Fibroblast of pulmonary artery (primary cell): ENCODE data around the gene CPNE5.

ENCODE experiments used
- DNase-seq: peaks from one replicate; pipeline ENCODE4 v3.0.0-alpha.2; 2010; ENCODE audit warnings: low read depth
- H3K4me3 ChIP-seq: replicated peaks from 2 replicates; pipeline ENCODE4 v1.5.1; 2011; ENCODE audit warnings: low read depth, mild to moderate bottlenecking, control low read depth, low read length, moderate library complexity
- TF ChIP-seq, protein P1 (sequence below): IDR thresholded peaks from 2 replicates; pipeline ENCODE4 v1.5.1; 2011; ENCODE audit warnings: mild to moderate bottlenecking, control low read depth, low read length, inconsistent platforms; ENCODE audit errors: missing control alignments

The CPNE5 gene

DNA sequence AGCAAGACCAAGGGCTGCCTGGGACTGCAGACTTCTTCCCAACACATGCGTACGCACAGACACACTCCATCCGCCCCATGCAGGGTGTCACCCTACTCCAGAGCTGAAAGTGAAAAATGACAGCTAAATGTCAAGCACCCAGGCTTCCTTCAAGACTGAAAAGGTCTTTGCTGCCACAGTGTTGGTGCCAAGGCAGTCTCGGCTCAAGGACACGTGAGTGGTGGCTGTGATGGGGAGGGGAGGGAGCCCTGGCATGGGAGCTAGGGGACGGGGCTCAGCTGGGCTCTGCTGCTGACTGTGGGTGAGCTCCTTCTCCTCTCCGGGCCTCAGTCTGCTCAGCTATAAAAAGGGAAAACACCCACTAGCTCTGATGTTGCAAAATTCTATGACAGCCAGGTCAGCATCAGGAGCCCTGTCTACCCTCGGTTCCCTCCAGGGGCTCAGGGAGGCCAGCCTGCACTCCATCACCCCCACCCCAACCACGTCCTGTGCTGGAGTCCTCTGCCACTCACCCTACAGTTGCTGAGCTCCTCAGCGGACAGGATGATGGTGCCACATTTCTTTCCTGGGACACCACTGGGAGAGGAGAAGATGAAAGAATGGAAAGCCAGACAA, 47.6 kb downstream of the CPNE5 start:
- TF ChIP-seq, protein P1, sequence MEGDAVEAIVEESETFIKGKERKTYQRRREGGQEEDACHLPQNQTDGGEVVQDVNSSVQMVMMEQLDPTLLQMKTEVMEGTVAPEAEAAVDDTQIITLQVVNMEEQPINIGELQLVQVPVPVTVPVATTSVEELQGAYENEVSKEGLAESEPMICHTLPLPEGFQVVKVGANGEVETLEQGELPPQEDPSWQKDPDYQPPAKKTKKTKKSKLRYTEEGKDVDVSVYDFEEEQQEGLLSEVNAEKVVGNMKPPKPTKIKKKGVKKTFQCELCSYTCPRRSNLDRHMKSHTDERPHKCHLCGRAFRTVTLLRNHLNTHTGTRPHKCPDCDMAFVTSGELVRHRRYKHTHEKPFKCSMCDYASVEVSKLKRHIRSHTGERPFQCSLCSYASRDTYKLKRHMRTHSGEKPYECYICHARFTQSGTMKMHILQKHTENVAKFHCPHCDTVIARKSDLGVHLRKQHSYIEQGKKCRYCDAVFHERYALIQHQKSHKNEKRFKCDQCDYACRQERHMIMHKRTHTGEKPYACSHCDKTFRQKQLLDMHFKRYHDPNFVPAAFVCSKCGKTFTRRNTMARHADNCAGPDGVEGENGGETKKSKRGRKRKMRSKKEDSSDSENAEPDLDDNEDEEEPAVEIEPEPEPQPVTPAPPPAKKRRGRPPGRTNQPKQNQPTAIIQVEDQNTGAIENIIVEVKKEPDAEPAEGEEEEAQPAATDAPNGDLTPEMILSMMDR: no peak

DNA sequence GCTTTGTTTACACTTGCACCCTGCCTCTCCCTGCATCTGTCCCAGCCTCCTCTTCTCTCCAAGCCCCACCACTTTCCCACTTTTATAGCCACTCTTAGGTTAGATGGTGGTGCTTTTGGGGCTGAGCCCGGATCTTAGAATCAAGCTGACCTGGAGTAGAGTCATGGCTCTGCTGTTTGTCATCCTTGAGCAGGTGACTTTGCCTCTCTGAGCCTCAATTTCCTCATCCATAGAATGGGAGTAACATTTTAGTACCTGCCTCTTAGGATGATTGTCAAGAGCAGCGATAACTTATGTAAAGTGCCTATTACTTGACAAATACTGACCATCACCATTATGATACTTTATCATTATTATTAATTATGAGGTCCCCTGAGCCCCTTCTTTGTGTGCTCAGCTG, 48.2 kb downstream of the CPNE5 start:
- no peak for DNase-seq
- no peak overlapping the region for H3K4me3 ChIP-seq
- TF ChIP-seq, protein P1: no peak

More for the DNA sequence above, 47.6 kb downstream of the CPNE5 start:
- DNase-seq: no peak
- H3K4me3 ChIP-seq: no peak overlapping the region

DNA sequence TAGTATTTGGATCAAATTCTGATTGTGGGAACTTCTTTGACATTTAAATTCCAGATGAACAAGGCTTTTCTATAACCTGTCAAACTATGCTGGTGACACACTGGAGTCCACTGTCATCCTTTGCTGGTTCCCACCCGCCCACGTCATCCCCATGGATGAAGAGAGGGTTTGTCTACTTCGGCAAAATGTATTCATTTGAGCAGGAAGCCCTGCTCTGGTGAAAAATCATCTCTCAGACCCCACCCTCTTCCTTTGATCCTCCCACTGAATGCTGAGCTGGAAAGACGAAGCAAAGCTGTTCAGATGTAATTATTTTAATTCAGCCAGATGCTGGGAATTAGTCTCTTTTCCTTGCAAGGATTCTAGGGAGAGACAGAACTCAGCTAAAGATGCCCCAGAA, 50.5 kb downstream of the CPNE5 start:
- H3K4me3 ChIP-seq: no peak overlapping the region
- TF ChIP-seq, protein P1: no peak
- DNase-seq: no peak

DNA sequence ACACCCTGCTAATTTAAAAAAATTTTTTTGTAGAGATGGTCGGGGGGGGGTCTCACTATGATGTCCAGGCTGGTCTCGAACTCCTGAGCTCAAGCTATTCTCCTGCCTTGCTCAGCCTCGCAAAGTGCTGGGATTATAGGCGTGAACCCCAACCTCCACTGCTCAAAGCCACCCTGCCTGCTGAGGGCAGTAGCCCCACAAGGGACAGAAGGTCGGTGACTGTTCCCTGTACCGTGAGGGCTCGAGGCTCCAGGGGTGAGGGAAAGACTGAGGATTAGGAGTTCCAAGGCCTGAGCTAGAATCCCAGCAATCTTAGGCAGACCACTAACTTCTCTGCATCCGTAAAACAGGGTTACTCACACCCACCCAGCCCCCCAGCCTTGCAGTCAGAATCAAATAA, 51.1 kb downstream of the CPNE5 start:
- no peak overlapping the region for H3K4me3 ChIP-seq
- DNase-seq: no peak
- TF ChIP-seq, protein P1: no peak

DNA sequence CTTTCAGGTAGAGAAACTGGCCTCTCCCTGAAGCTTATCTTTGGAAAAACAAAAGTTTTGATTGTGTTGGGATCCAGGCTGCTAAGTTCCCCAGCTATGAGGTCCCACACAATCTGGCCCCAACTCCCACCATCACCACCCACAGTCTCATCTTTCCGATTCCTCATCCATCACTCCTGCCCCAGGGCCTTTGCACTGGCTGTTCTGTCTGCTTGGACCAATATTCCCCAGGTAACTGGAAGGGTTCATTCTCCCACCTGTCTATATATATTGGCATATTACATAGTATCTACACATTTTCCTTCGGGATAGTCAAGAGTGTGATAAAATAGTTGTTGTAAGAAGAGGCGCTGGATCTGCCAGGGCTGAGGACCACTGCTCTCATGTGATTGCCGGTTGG, 52.0 kb downstream of the CPNE5 start:
- H3K4me3 ChIP-seq: no peak overlapping the region

DNA sequence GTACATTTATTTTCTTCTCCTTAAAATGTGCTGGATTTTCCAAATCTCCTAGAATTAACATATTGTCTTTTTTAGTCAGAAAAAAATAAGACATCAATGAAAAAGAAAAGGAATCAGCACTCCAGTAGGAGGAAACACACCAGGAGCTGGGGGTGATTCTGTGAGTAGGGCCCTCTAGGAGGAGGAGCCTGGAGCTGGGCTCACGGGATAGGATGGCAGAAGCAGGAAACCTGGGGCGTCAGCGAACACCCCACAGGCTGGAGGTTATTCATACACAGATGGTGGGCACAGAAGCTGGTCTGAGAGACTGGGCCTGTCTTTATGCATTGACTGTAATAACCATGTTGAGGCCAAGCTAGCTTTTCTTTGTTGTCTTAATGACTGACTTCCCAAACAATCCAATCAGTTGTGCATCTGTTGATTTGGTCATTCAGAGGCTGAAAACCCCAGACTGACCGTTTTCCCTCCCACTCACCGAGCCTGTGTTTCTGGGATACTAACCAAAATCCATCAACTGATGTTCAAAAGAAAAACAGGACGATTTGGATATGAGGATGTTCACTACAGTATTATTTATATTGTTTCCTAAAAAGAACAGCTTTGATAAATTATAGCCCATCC, 53.1 kb downstream of the CPNE5 start:
- DNase-seq: no peak
- H3K4me3 ChIP-seq: no peak overlapping the region
- TF ChIP-seq, protein P1: no peak

More for the DNA sequence above, 52.0 kb downstream of the CPNE5 start:
- DNase-seq: no peak
- TF ChIP-seq, protein P1: no peak

DNA sequence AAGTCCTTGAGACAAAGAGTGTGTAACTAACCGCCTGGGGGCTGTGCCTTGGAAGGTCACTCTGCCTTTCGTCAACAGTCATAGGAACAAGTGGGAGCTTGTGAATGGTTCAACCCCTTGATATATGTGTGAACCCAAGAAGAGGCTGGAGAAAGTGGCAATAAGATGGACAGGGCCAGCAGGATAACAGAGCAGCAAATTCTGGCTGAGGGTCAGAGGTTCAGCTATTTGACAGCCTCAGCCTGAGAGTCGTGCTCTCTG, 54.9 kb downstream of the CPNE5 start:
- TF ChIP-seq, protein P1: no peak
- no peak for DNase-seq

More for the DNA sequence above, 54.9 kb downstream of the CPNE5 start:
- no peak overlapping the region for H3K4me3 ChIP-seq
